Omental fat pad (tissue), 4 donors: ENCODE data around the gene JAKMIP1. TPM values are rescaled to one million over a fixed set of nuclear protein-coding genes. Genes with fewer than 3 reads are reported as not detected.
A peak's percentile ranks its signal among the peaks of the same experiment; 100 is the strongest.
"Not testable (repeated sequence)": the region's sequence is repeated elsewhere in the genome, so short reads cannot be mapped to it uniquely, and the experiment has no call there.

Source experiments
- ATAC-seq: fragments of 150-250 bp; one replicate; pipeline ENCODE4 v1.9.1; 2016; ENCODE audit warnings: mild to moderate bottlenecking, moderate library complexity; ENCODE audit not compliant: low FRiP score
- DNase-seq: peaks from one replicate; pipeline ENCODE4 v3.0.0-alpha.2; 2019; ENCODE audit warnings: low spot score
- CTCF ChIP-seq, 3 donors: fragments of 450-650 bp; IDR thresholded peaks; one replicate each; pipeline ENCODE4 v1.5.1; 2016 to 2017; ENCODE audit warnings: antibody characterized with exemption in 3 of 3, mild to moderate bottlenecking in 3 of 3, moderate library complexity in 2 of 3
- total RNA-seq, 4 donors: library from RNA; depleted of rRNA; stranded (reverse); fragments of >200 nt; gene quantifications; one replicate each; pipeline ENCODE4 v1.1.0, GENCODE V29; 2016

The JAKMIP1 gene
- total RNA-seq, 4 donors from 2014 or later = 0.48 to 1.0 (median 0.63) TPM; not detected in 1

GRCh38 chr4:6221851-6222760 lies 21.8 kb upstream of the JAKMIP1 start:
- ATAC-seq (peak; percentile 59), DNase-seq (no peak)
- no peak for TF ChIP-seq CTCF (IDR thresholded peaks at IDR 0.05)

- TF ChIP-seq CTCF (IDR thresholded peaks at IDR 0.05) = no peak
- no peak for DNase-seq
- no peak for ATAC-seq
Observed at GRCh38 chr4:6221301-6221850, 21.0 kb upstream of the JAKMIP1 start.

GRCh38 chr4:6217716-6218381 lies 17.5 kb upstream of the JAKMIP1 start:
- no peak for ATAC-seq
- DNase-seq = no peak
- TF ChIP-seq CTCF (IDR thresholded peaks at IDR 0.05) = no peak

- no peak for TF ChIP-seq CTCF (IDR thresholded peaks at IDR 0.05)
- DNase-seq = no peak
- ATAC-seq = no peak
Observed at GRCh38 chr4:6216588-6216987, 16.2 kb upstream of the JAKMIP1 start.

GRCh38 chr4:6209921-6210320 lies 9.6 kb upstream of the JAKMIP1 start:
- ATAC-seq (no peak), DNase-seq (no peak)
- no peak for TF ChIP-seq CTCF (IDR thresholded peaks at IDR 0.05)

- not testable (repeated sequence) for DNase-seq, ATAC-seq
Observed at GRCh38 chr4:6209291-6209690, 8.9 kb upstream of the JAKMIP1 start.

GRCh38 chr4:6208416-6208815 lies 8.1 kb upstream of the JAKMIP1 start:
- DNase-seq = no peak
- no peak for ATAC-seq
- TF ChIP-seq CTCF (IDR thresholded peaks at IDR 0.05) = no peak
